ENCODE results near the gene CYP4A22.
A peak's percentile ranks its signal among the peaks of the same experiment; 100 is the strongest.

The CYP4A22 gene

GRCh38 chr1:47184822-47185677 is 47.8 kb downstream of the CYP4A22 start (continued):
- TF ChIP-seq REST (tag by site-specific recombination; IDR thresholded peaks at IDR 0.05) (no peak), KLF9 (tag by site-specific recombination; IDR thresholded peaks at IDR 0.05; ENCODE audit: low read depth) (no peak)

GRCh38 chr1:47186267-47187185 is 49.3 kb downstream of the CYP4A22 start:
- TF ChIP-seq ZXDB (tag by site-specific recombination; IDR thresholded peaks at IDR 0.05) (0 out of 2 replicates have a peak, but pooled peaks have one; percentile 18), ZNF645 (tag by site-specific recombination; IDR thresholded peaks at IDR 0.05) (no peak), ZNF677 (tag by site-specific recombination; IDR thresholded peaks at IDR 0.05) (no peak)
- Histone ChIP-seq H3K36me3 (ENCODE audit: control insufficient read depth in 2 of 2, insufficient read depth in 1 of 2, low read length in 2 of 2) (no peaks in the 10 kb centered on the region), H3K9me3 (ENCODE audit: control insufficient read depth, insufficient read depth, low read depth, low read length) (no peaks in the 10 kb centered on the region), H3K4me1 (ENCODE audit: control insufficient read depth, insufficient read depth, low read length) (no peaks in the 10 kb centered on the region), H3K4me3 (ENCODE audit: low read depth, low read length) (no peak overlapping the region), H3K27ac (ENCODE audit: extremely low read depth, low read depth, low read length) (no peak overlapping the region)
- POLR2A ChIA-PET = no interaction called here
- CTCF ChIA-PET = interaction anchor here (0.6 to 2.1 kb wide), 3 partner anchors 7 to 13 kb away, joined by 3 to 6 read pairs (median 4); no protein-coding TSS in a partner anchor

GRCh38 chr1:47187231-47187925 is 50.1 kb downstream of the CYP4A22 start:
- H3K36me3 ChIP-seq (ENCODE audit: control insufficient read depth in 2 of 2, insufficient read depth in 1 of 2, low read length in 2 of 2) = no peaks in the 10 kb centered on the region
- no peak overlapping the region for H3K4me3 ChIP-seq (ENCODE audit: low read depth, low read length)
- TF ChIP-seq SCRT1 (tag by site-specific recombination; IDR thresholded peaks at IDR 0.05; ENCODE audit: borderline replicate concordance) (no peak), GLIS1 (tag by site-specific recombination; IDR thresholded peaks at IDR 0.05) (peak; percentile 48; the same call in 1 of the 2 replicates)
- ChIA-PET CTCF (interaction anchor here (1.1 to 2.1 kb wide), 2 partner anchors 8 to 13 kb away, joined by 4 to 6 read pairs; no protein-coding TSS in a partner anchor), POLR2A (no interaction called here)
- no peaks in the 10 kb centered on the region for H3K4me1 ChIP-seq (ENCODE audit: control insufficient read depth, insufficient read depth, low read length)
- no peak overlapping the region for H3K27ac ChIP-seq (ENCODE audit: extremely low read depth, low read depth, low read length)
- no peaks in the 10 kb centered on the region for H3K9me3 ChIP-seq (ENCODE audit: control insufficient read depth, insufficient read depth, low read depth, low read length)

GRCh38 chr1:47187926-47188250 is 50.6 kb downstream of the CYP4A22 start:
- no peak overlapping the region for H3K27ac ChIP-seq (ENCODE audit: extremely low read depth, low read depth, low read length)
- H3K36me3 ChIP-seq (ENCODE audit: control insufficient read depth in 2 of 2, insufficient read depth in 1 of 2, low read length in 2 of 2) = no peaks in the 10 kb centered on the region
- no peak overlapping the region for H3K4me3 ChIP-seq (ENCODE audit: low read depth, low read length)
- H3K9me3 ChIP-seq (ENCODE audit: control insufficient read depth, insufficient read depth, low read depth, low read length) = no peaks in the 10 kb centered on the region
- H3K4me1 ChIP-seq (ENCODE audit: control insufficient read depth, insufficient read depth, low read length) = no peaks in the 10 kb centered on the region
- ChIA-PET POLR2A (no interaction called here), CTCF (interaction anchor here (0.6 to 2.1 kb wide), 6 partner anchors 9 to 820 kb away, joined by 3 to 6 read pairs (median 4); no protein-coding TSS in a partner anchor)
- TF ChIP-seq FEZF1 (tag by site-specific recombination; IDR thresholded peaks at IDR 0.05) (no peak), ZNF169 (tag by site-specific recombination; IDR thresholded peaks at IDR 0.05) (no peak), ZNF398 (tag by site-specific recombination; IDR thresholded peaks at IDR 0.05) (no peak), ZNF362 (tag by site-specific recombination; IDR thresholded peaks at IDR 0.05) (no peak), REPIN1 (tag by site-specific recombination; IDR thresholded peaks at IDR 0.05; ENCODE audit: low read depth) (no peak), SCRT2 (tag by site-specific recombination; IDR thresholded peaks at IDR 0.05) (no peak), ZNF596 (tag by site-specific recombination; IDR thresholded peaks at IDR 0.05) (no peak), SCRT1 (tag by site-specific recombination; IDR thresholded peaks at IDR 0.05; ENCODE audit: borderline replicate concordance) (no peak), ZBTB44 (tag by site-specific recombination; IDR thresholded peaks at IDR 0.05) (no peak)
